GM12864 (cell line): ENCODE results near the gene NTN4.
"Not testable (repeated sequence)": the region's sequence is repeated elsewhere in the genome, so short reads cannot be mapped to it uniquely, and the experiment has no call there.

Experiments
- DNase-seq: peaks from one replicate; pipeline ENCODE4 v3.0.0-alpha.2; 2011; ENCODE audit warnings: low read depth
- H3K4me3 ChIP-seq: 2 replicates; pipeline ENCODE4 v1.5.1; 2011; ENCODE audit warnings: mild to moderate bottlenecking, low read depth, low read length, control low read depth
- TF ChIP-seq, protein P1 (sequence below): IDR thresholded peaks from 2 replicates; pipeline ENCODE4 v1.5.1; 2011; ENCODE audit warnings: low read depth, mild to moderate bottlenecking, moderate library complexity, low read length, control low read depth, inconsistent platforms; ENCODE audit errors: missing control alignments

The NTN4 gene

DNA sequence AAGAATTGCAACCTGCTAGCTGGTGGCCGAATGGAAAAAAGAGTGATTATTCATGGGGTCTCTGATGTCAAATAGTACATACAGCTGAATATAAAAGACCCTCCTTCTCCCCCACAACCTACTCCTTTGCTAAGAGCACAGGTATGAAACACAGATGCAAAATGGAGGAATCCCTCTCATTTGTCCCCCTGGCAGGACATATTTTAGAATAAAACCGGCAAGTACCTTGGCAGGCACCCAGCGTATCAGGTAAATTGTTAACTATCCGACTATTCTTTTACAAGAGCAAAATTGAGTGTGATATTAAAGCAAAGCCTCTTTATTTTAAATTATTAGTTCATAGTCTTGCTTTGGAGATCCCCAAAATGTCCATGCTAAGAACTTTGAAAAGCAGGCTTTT lies 165.6 kb downstream of the NTN4 start:
- TF ChIP-seq, protein P1, sequence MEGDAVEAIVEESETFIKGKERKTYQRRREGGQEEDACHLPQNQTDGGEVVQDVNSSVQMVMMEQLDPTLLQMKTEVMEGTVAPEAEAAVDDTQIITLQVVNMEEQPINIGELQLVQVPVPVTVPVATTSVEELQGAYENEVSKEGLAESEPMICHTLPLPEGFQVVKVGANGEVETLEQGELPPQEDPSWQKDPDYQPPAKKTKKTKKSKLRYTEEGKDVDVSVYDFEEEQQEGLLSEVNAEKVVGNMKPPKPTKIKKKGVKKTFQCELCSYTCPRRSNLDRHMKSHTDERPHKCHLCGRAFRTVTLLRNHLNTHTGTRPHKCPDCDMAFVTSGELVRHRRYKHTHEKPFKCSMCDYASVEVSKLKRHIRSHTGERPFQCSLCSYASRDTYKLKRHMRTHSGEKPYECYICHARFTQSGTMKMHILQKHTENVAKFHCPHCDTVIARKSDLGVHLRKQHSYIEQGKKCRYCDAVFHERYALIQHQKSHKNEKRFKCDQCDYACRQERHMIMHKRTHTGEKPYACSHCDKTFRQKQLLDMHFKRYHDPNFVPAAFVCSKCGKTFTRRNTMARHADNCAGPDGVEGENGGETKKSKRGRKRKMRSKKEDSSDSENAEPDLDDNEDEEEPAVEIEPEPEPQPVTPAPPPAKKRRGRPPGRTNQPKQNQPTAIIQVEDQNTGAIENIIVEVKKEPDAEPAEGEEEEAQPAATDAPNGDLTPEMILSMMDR: no peak
- DNase-seq: no peak
- H3K4me3 ChIP-seq: no peak overlapping the region

DNA sequence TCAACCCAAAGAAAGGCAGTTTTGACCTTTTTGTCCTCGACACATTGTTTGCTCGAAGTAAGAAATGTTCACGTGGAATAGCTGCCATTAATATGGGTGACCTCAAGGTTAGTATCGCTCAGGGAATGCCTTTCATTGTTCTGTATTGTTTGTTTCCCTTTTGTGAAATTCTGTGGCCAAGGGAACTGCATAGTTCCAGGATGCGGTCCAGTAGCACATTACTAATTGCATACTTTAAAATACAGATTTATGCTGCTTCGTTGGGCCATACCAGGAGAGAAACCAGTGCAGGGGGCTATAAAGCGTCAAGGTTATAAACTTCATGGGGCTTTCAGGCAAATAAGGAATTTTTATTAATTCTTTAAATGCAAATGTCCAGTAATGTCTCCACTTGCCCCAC lies 166.0 kb downstream of the NTN4 start:
- TF ChIP-seq, protein P1: no peak
- DNase-seq: no peak
- H3K4me3 ChIP-seq: no peak overlapping the region

DNA sequence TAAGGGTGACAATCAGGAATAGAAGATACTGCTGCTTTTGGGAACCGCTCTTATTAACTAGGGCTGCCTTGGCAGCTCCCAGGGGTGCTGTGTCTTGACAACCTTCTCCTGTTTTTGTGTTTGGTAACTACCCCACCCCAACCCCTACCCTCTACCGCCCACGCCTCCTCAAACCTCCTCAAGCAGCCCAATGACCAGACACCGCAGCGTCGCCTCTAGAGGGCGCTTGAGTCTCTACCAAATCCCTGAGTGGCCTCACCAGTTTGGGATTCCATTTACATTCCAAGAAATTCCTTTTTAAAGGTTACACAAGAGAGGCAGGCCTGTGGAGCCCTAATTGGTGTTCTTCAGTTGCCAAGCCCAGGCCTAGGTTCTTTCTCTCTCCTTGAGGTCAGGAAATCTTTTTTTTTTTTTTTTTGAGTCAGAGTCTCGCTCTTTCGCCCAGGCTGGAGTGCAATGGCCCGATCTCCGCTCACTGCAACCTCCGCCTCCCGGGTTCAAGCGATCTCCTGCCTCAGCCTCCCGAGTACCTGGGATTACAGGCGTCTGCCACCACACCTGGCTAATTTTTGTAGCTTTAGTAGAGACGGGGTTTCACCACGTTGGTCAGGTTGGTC lies 166.9 kb downstream of the NTN4 start:
- no peak overlapping the region for H3K4me3 ChIP-seq
- DNase-seq: no peak
- TF ChIP-seq, protein P1: peak; percentile 81

DNA sequence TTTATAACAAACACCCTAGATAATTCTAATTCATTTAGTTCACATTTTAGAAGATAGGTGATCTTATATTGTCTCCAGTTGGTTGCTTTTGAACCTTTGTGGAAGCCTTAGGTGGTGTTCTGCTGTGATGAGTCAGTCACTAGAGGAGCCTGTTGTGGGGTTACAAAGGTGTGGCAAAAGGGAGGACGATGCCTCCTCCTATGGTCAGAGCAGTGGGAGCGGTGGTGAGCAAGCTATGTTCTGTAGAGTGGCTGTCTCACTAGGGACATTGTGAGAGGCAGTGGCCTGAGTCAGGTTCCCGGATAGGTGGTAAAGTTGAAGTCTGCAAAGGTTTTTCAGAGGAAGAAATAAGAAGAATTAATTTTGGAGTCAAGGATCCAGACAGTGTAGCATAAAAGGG lies 167.7 kb downstream of the NTN4 start:
- DNase-seq: no peak
- H3K4me3 ChIP-seq: no peak overlapping the region
- TF ChIP-seq, protein P1: no peak

DNA sequence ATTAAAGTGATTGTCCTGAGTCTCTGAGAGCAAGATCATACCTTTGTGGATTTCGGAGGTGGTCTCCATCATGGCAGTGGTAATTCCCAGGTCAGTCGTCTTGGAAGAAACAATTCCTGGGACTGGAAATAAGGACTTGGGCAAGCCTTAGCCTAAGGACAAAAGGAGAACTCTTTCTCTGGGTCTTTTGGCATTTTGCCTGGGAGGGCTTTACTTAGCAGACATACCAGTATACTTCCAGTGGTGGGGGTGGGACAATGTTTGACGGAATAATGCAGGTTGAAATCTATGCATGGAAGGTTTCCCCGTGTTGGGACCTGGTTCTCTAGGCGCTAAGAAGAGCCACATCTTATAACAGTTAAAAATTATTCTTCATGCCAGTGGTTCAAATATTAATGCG lies 168.8 kb downstream of the NTN4 start:
- no peak overlapping the region for H3K4me3 ChIP-seq
- no peak for DNase-seq
- TF ChIP-seq, protein P1: no peak

DNA sequence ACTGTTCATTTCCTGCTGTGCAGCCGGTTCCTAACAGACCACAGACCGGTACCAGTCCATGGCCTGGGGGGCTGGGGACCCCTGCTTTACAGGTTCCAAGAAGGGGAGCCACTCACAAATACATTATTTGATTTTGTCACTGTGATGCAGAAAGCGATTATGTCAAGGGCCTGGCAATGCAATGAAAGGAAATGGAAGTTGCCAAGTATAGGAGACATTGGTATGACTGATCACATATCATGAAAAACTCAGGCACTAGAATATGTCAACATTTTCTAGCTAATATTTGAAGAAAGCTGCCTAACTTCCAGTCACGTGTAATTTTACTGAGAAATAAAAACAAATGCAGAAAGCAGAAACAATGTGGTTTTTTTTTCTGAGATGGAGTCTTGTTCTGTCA lies 170.4 kb downstream of the NTN4 start:
- H3K4me3 ChIP-seq: no peak overlapping the region
- no peak for DNase-seq
- TF ChIP-seq, protein P1: no peak

DNA sequence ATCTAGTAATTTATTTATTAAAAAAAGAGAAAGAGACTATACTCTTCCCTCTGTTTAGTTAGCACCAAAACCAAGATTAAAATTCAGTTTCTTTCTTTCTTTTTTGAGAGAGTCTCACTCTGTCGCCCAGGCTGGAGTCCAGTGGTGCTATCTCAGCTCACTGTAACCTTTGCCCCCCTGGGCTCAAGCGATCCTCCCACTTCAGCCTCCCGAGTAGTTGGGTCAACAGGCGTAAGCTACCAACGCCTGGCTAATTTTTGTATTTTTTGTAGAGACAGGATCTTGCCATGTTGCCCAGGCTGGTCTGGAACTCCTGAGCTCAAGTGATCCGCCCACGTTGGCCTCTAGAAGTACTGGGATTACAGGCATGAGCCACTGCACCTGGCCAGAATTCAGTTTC lies 174.1 kb downstream of the NTN4 start:
- DNase-seq, H3K4me3 ChIP-seq: not testable (repeated sequence)
